H9 (cell line): Measurements from ENCODE around the gene CD58. TPM values are rescaled to one million over a fixed set of nuclear protein-coding genes. Genes with fewer than 3 reads are reported as not detected.

ENCODE experiments used
- DNase-seq: peaks from one replicate; pipeline ENCODE4 v3.0.0-alpha.2; 2017
- H2AFZ ChIP-seq: one replicate; pipeline ENCODE4 v1.6.1; 2013; ENCODE audit warnings: mild to moderate bottlenecking, low read length, control low read depth, moderate library complexity
- H2AK5ac ChIP-seq: 2 replicates; pipeline ENCODE4 v1.6.1; 2013; ENCODE audit warnings: low read length, control low read depth, mixed read lengths; ENCODE audit not compliant: insufficient read length
- H2BK120ac ChIP-seq: one replicate; pipeline ENCODE4 v1.6.1; 2013; ENCODE audit warnings: low read depth, mild to moderate bottlenecking, low read length, control low read depth, inconsistent platforms; ENCODE audit not compliant: poor library complexity, severe bottlenecking
- H2BK12ac ChIP-seq: 2 replicates; pipeline ENCODE4 v1.6.1; 2013; ENCODE audit warnings: low read length, control low read depth, mixed read lengths, low read depth; ENCODE audit not compliant: insufficient read length
- H2BK15ac ChIP-seq: 2 replicates; pipeline ENCODE4 v1.6.1; 2013; ENCODE audit warnings: low read depth, low read length, control low read depth
- H2BK20ac ChIP-seq: one replicate; pipeline ENCODE4 v1.6.1; 2013; ENCODE audit warnings: low read depth, mild to moderate bottlenecking, low read length, control low read depth, inconsistent platforms; ENCODE audit not compliant: poor library complexity, severe bottlenecking
- H2BK5ac ChIP-seq: 2 replicates; pipeline ENCODE4 v1.6.1; 2013; ENCODE audit warnings: low read length, control low read depth, mixed read lengths; ENCODE audit not compliant: insufficient read length
- H3K14ac ChIP-seq: 2 replicates; pipeline ENCODE4 v1.6.1; 2013; ENCODE audit warnings: low read length, control low read depth; ENCODE audit not compliant: insufficient read depth
- H3K18ac ChIP-seq: 2 replicates; pipeline ENCODE4 v1.6.1; 2013; ENCODE audit warnings: low read depth, mild to moderate bottlenecking, mixed read lengths, low read length, control low read depth; ENCODE audit not compliant: insufficient read length
- H3K23ac ChIP-seq: 2 replicates; pipeline ENCODE4 v1.6.1; 2013; ENCODE audit warnings: low read length, control low read depth, mixed read lengths, low read depth; ENCODE audit not compliant: insufficient read length
- H3K23me2 ChIP-seq: 2 replicates; pipeline ENCODE4 v1.6.1; 2013; ENCODE audit warnings: low read depth, mild to moderate bottlenecking, mixed read lengths, low read length, control low read depth; ENCODE audit not compliant: insufficient read length, poor library complexity, severe bottlenecking
- H3K27ac ChIP-seq: 2 replicates; pipeline ENCODE4 v1.5.1; 2013; ENCODE audit warnings: low read length, control low read depth, mixed read lengths, low read depth; ENCODE audit not compliant: insufficient read length
- H3K27me3 ChIP-seq: 2 replicates; pipeline ENCODE4 v1.6.1; 2013; ENCODE audit warnings: low read length, control low read depth, inconsistent platforms; ENCODE audit not compliant: insufficient read depth
- H3K4ac ChIP-seq: 2 replicates; pipeline ENCODE4 v1.6.1; 2013; ENCODE audit warnings: low read depth, mild to moderate bottlenecking, control low read depth, inconsistent platforms, low read length, moderate library complexity
- H3K4me1 ChIP-seq: 2 replicates; pipeline ENCODE4 v1.6.1; 2013; ENCODE audit warnings: low read length, control low read depth, inconsistent platforms; ENCODE audit not compliant: insufficient read depth
- H3K4me2 ChIP-seq: 2 replicates; pipeline ENCODE4 v1.6.1; 2013; ENCODE audit warnings: low read length, control low read depth, mixed read lengths; ENCODE audit not compliant: insufficient read length, insufficient read depth
- H3K56ac ChIP-seq: 2 replicates; pipeline ENCODE4 v1.6.1; 2013; ENCODE audit warnings: low read depth, mild to moderate bottlenecking, mixed read lengths, low read length, control low read depth; ENCODE audit not compliant: insufficient read length
- H3K79me1 ChIP-seq: 2 replicates; pipeline ENCODE4 v1.6.1; 2013; ENCODE audit warnings: low read depth, mild to moderate bottlenecking, moderate library complexity, low read length, control low read depth, inconsistent platforms; ENCODE audit not compliant: insufficient read depth, poor library complexity, severe bottlenecking
- H3K79me2 ChIP-seq: 2 replicates; pipeline ENCODE4 v1.6.1; 2013; ENCODE audit warnings: low read length, control low read depth, inconsistent platforms; ENCODE audit not compliant: insufficient read depth
- H3K9ac ChIP-seq: 2 replicates; pipeline ENCODE4 v1.6.1; 2013; ENCODE audit warnings: low read length, control low read depth, mixed read lengths; ENCODE audit not compliant: insufficient read length; ENCODE audit errors: extremely low read depth
- H3K9me3 ChIP-seq: one replicate; pipeline ENCODE4 v1.6.1; 2013; ENCODE audit warnings: low read depth, low read length, inconsistent platforms; ENCODE audit not compliant: control insufficient read depth
- H3T11ph ChIP-seq: one replicate; pipeline ENCODE4 v1.6.1; 2013; ENCODE audit warnings: mild to moderate bottlenecking, low read length, control low read depth, inconsistent platforms
- H4K20me1 ChIP-seq: one replicate; pipeline ENCODE4 v1.6.1; 2013; ENCODE audit not compliant: control insufficient read depth, insufficient read length, insufficient read depth
- H4K5ac ChIP-seq: 2 replicates; pipeline ENCODE4 v1.6.1; 2013; ENCODE audit warnings: low read depth, mild to moderate bottlenecking, mixed read lengths, low read length, control low read depth; ENCODE audit not compliant: insufficient read length
- H4K8ac ChIP-seq: replicated peaks from 2 replicates; pipeline ENCODE4 v1.6.1; 2013; ENCODE audit warnings: low read length, control low read depth, mixed read lengths, low read depth; ENCODE audit not compliant: insufficient read length
- H4K91ac ChIP-seq: 2 replicates; pipeline ENCODE4 v1.6.1; 2013; ENCODE audit warnings: low read depth, mild to moderate bottlenecking, moderate library complexity, mixed read lengths, low read length, control low read depth; ENCODE audit not compliant: insufficient read length
- H3K27ac Mint-ChIP-seq, 3 experiments: 2 replicates in 2 of 3; 3 replicates in 1 of 3; pipeline ENCODE4 v1.8.0; 2020 to 2021; ENCODE audit warnings: mixed read lengths in 3 of 3, mild to moderate bottlenecking in 1 of 3, moderate library complexity in 1 of 3
- H3K27me3 Mint-ChIP-seq: 2 replicates; pipeline ENCODE4 v1.8.0; 2021; ENCODE audit warnings: low read depth, mild to moderate bottlenecking, moderate library complexity, mixed read lengths
- H3K36me3 Mint-ChIP-seq, 3 experiments: 2 replicates in 2 of 3; 3 replicates in 1 of 3; pipeline ENCODE4 v1.8.0; 2020 to 2021; ENCODE audit warnings: low read depth in 3 of 3, mixed read lengths in 3 of 3; ENCODE audit not compliant: insufficient read depth in 1 of 3
- H3K4me1 Mint-ChIP-seq, 2 experiments: 2 replicates each; pipeline ENCODE4 v1.8.0; 2020; ENCODE audit warnings: mixed read lengths in 2 of 2
- H3K4me3 Mint-ChIP-seq, 2 experiments: 2 replicates in 1 of 2; 3 replicates in 1 of 2; pipeline ENCODE4 v1.8.0; 2020 to 2021; ENCODE audit warnings: mild to moderate bottlenecking in 2 of 2, mixed read lengths in 2 of 2, moderate library complexity in 1 of 2
- H3K9me3 Mint-ChIP-seq, 2 experiments: 2 replicates in 1 of 2; 3 replicates in 1 of 2; pipeline ENCODE4 v1.8.0; 2020; ENCODE audit warnings: mild to moderate bottlenecking in 2 of 2, mixed read lengths in 2 of 2, moderate library complexity in 1 of 2
- WGBS: extraction: QIAGEN DNeasy Blood & Tissue Kit; methylation state at CpG from one replicate; pipeline ENCODE4 v1.1.7; 2013; ENCODE audit warnings: missing lambda C conversion rate, low lambda C conversion rate, mixed read lengths; ENCODE audit not compliant: insufficient read length; ENCODE audit errors: extremely low coverage; 5-methylcytosine and 5-hydroxymethylcytosine counted together
- total RNA-seq: library from RNA; stranded (reverse); gene quantifications from 2 replicates; pipeline ENCODE4 v1.2.1, GENCODE V29; 2021
- TF ChIP-seq, protein P1 (sequence below): fragments of 200-600 bp; sonication (generic); conservative IDR thresholded peaks from 3 replicates; pipeline ENCODE4 v1.8.0; 2021; ENCODE audit warnings: antibody characterized with exemption, mild to moderate bottlenecking

Gene CD58
- total RNA-seq, 1 experiment from 2014 or later, result 4.3 TPM

DNA sequence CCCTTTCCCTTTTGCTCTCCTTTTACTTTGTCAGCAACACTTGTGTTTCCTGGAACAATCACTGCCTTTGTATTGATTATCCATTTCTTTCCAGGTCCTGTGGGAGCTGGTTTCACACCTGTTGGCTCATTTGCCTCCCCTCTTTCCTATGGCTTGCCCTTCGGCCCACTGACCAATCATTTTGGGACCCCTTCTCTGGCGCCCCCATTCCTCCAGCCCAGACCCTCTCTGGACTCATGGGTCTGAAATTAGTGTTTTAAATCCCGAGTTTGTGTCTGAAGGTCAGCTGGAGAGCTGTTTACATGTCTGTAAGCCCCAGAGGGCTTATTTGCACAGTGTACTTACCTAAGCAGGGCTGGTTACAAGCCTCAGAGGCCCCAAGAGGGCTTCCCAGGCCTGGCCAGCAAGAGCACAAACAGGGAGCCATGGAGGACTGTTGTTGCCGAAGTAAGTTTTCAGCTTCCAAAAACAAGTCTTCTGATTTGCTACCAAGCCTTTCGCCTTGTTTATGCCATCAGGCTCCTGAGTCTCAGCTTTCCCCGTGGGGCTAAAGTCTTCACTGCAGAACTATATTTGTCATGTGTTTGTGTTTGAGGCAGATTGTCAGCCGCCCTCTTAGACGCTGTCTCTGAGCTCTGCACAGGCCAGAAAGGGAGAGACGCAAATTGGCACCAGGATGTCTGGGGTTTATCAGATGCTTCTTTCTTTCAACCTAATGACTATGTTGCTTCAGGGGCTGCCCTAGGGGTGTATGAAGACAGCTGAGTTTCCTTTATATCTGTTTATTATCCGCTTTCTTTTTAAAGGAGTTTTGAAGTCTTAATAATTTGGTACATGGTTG lies 104.8 kb downstream of the CD58 start:
- Mint-ChIP-seq H3K27ac (no peak overlapping the region), H3K9me3 (no peaks in the 10 kb centered on the region), H3K4me3 (no peak overlapping the region), H3K4me1 (peaks cover 0 to 3% of the 10 kb centered on the region in 2 experiments; a peak in 1 of 4 replicates), H3K36me3 (no peaks in the 10 kb centered on the region), H3K27me3 (peaks cover 3% of the 10 kb centered on the region; the same call in 1 of the 2 replicates)
- Histone ChIP-seq H3K9ac (no peak overlapping the region), H2AK5ac (no peak overlapping the region), H4K20me1 (no peaks in the 10 kb centered on the region), H2BK15ac (no peak overlapping the region), H3K4me2 (no peak overlapping the region), H4K8ac (no peak overlapping the region), H3K18ac (no peak overlapping the region), H3K79me2 (no peaks in the 10 kb centered on the region), H3K14ac (no peak overlapping the region), H2BK12ac (no peak overlapping the region), H3K23ac (no peak overlapping the region), H3K9me3 (no peaks in the 10 kb centered on the region), H3K27me3 (no peaks in the 10 kb centered on the region), H3T11ph (no peak overlapping the region), H4K91ac (no peak overlapping the region), H2AFZ (no peak overlapping the region), H3K27ac (no peak overlapping the region), H4K5ac (no peak overlapping the region), H2BK120ac (no peak overlapping the region), H3K79me1 (no peaks in the 10 kb centered on the region), H3K23me2 (no peaks in the 10 kb centered on the region), H3K4me1 (no peaks in the 10 kb centered on the region), H2BK5ac (no peak overlapping the region), H3K56ac (no peak overlapping the region), H3K4ac (no peak overlapping the region), H2BK20ac (no peak overlapping the region)
- no peak for DNase-seq
- no CpG with 5 or more reads among the region's 10 CpGs for WGBS
- TF ChIP-seq, protein P1, sequence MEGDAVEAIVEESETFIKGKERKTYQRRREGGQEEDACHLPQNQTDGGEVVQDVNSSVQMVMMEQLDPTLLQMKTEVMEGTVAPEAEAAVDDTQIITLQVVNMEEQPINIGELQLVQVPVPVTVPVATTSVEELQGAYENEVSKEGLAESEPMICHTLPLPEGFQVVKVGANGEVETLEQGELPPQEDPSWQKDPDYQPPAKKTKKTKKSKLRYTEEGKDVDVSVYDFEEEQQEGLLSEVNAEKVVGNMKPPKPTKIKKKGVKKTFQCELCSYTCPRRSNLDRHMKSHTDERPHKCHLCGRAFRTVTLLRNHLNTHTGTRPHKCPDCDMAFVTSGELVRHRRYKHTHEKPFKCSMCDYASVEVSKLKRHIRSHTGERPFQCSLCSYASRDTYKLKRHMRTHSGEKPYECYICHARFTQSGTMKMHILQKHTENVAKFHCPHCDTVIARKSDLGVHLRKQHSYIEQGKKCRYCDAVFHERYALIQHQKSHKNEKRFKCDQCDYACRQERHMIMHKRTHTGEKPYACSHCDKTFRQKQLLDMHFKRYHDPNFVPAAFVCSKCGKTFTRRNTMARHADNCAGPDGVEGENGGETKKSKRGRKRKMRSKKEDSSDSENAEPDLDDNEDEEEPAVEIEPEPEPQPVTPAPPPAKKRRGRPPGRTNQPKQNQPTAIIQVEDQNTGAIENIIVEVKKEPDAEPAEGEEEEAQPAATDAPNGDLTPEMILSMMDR, result no peak
